Adrenal gland (tissue), 12 donors: Measurements from ENCODE around the gene PRDM15. TPM values are rescaled to one million over a fixed set of nuclear protein-coding genes. Genes with fewer than 3 reads are reported as not detected.

Source experiments
- DNase-seq, 7 donors: peaks; one replicate each; pipeline ENCODE4 v3.0.0-alpha.2; 2019 to 2020
- H3K27ac ChIP-seq, 5 donors: fragments of 200-600 bp; sonication (generic) in 4 of 5; 1 replicate in 3 of 5; 2 replicates in 2 of 5; pipeline versions ENCODE4 v1.5.1 to v1.8.0; 2016 to 2020; ENCODE audit warnings: mild to moderate bottlenecking in 1 of 5
- H3K27me3 ChIP-seq: fragments of 200-600 bp; 2 replicates; pipeline ENCODE4 v1.8.0; 2021
- H3K36me3 ChIP-seq, 2 donors: fragments of 200-600 bp; replicated peaks in 1 of 2; 1 replicate in 1 of 2; 2 replicates in 1 of 2; pipeline versions ENCODE4 v1.5.1 to v1.8.0; 2018 to 2022
- H3K4me1 ChIP-seq, 2 donors: fragments of 200-600 bp; replicated peaks in 1 of 2; 1 replicate in 1 of 2; 2 replicates in 1 of 2; pipeline versions ENCODE4 v1.5.1 to v1.8.0; 2018 to 2021
- H3K4me3 ChIP-seq, 4 donors: fragments of 200-600 bp; sonication (generic) in 3 of 4; one replicate each; pipeline ENCODE4 v1.5.1; 2016 to 2018
- H3K9me3 ChIP-seq, 3 donors: fragments of 200-600 bp; sonication (generic) in 1 of 3; replicated peaks in 1 of 3; 1 replicate in 2 of 3; 2 replicates in 1 of 3; pipeline versions ENCODE4 v1.5.1 to v1.8.0; 2016 to 2021
- CTCF ChIP-seq, 6 experiments: fragments of 450-650 bp in 4 of 6; fragments of 200-600 bp in 2 of 6; sonication (generic) in 1 of 6; IDR thresholded peaks; 1 replicate in 5 of 6; 2 replicates in 1 of 6; pipeline versions ENCODE4 v1.5.1 to v1.8.0; 2016 to 2021; ENCODE audit warnings: antibody characterized with exemption in 6 of 6, mild to moderate bottlenecking in 2 of 6, moderate library complexity in 1 of 6
- POLR2A ChIP-seq, 2 donors: fragments of 450-650 bp; IDR thresholded peaks; one replicate each; pipeline ENCODE4 v1.6.1; 2017; ENCODE audit warnings: antibody characterized with exemption in 2 of 2, mild to moderate bottlenecking in 2 of 2, moderate library complexity in 1 of 2
- WGBS, 4 donors: extraction: QIAGEN DNeasy Blood & Tissue Kit in 2 of 4; methylation state at CpG; one replicate each; pipeline versions ENCODE4 v1.1.5 to v1.1.7; 2013 to 2017; 5-methylcytosine and 5-hydroxymethylcytosine counted together
- intact Hi-C, 2 donors: fragments of 100-400 bp; cut with DNase I; formaldehyde crosslinking; loops; one replicate each; pipeline versions ENCODE4 v1.14.1 to v1.15.0; 2022 to 2023
- polyA plus RNA-seq, 3 donors: library from polyadenylated mRNA; stranded (reverse); fragments of 200-250 nt in 2 of 3; fragments of 350-450 nt in 1 of 3; fragmentation: Illumina TruSeq in 1 of 3; extraction: RNeasy Lipid Tissue Mini Kit (QIAGEN cat#74804) in 1 of 3; gene quantifications; one replicate each; pipeline ENCODE4 v1.2.3, GENCODE V29; 2013 to 2014
- total RNA-seq, 9 donors: library from RNA; depleted of rRNA in 4 of 9; stranded (reverse); fragments of >200 nt in 4 of 9; fragments of 120-200 nt in 1 of 9; fragmentation: NEBNext Ultra II Directional in 1 of 9; extraction: Animal tissue kit (Norgen Biotek cat#: 25700) in 1 of 9; gene quantifications; one replicate each; pipeline versions ENCODE4 v1.1.0 to v1.2.4, GENCODE V29; 2013 to 2023
- donor health status: healthy with polysubstance abuse.
- donor health status: Bipolar disorder and iron deficiency.
- donor health status: DM: yes; HTN: yes; CAD: no.
- donor health status: DM: no; HTN: no; CAD: no.
- donor health status: DM: no; HTN: no; CAD: no.
- donor health status: DM: yes; HTN: yes; CAD: no.

The PRDM15 gene
- total and polyA plus RNA-seq, 12 donors: 2.9 to 6.7 (median 4.0) TPM

- Histone ChIP-seq H3K27me3 (no peaks in the 10 kb centered on the region), H3K9me3 (no peaks in the 10 kb centered on the region), H3K4me1 (peaks cover 11 to 26% of the 10 kb centered on the region in 2 donors), H3K4me3 (no peak overlapping the region), H3K27ac (peak overlapping the region; percentile 77 to 93 (median 85)), H3K36me3 (peaks cover 0 to 94% of the 10 kb centered on the region in 2 donors)
- WGBS, 4 donors: 91 to 93% (median 91%) methylated on average over 3 of the region's 3 CpGs
- no peak for DNase-seq
- no peak for TF ChIP-seq CTCF (IDR thresholded peaks at IDR 0.05)
- no peak for TF ChIP-seq POLR2A (IDR thresholded peaks at IDR 0.05)
- intact Hi-C loops: no loop called here
These were observed 22.6 kb upstream of the PRDM15 start for GRCh38 chr21:41901782-41902181.

- 42 to 49% (median 45%) methylated on average over 12 of the region's 12 CpGs for WGBS, 4 donors
- TF ChIP-seq POLR2A (IDR thresholded peaks at IDR 0.05): peak in 1 of 2 donors; percentile 37
- no peak for TF ChIP-seq CTCF (IDR thresholded peaks at IDR 0.05)
- intact Hi-C loops: no loop called here
- Histone ChIP-seq H3K9me3 (no peaks in the 10 kb centered on the region), H3K36me3 (peaks cover 0 to 93% of the 10 kb centered on the region in 2 donors), H3K4me3 (no peak overlapping the region), H3K4me1 (peaks cover 11 to 26% of the 10 kb centered on the region in 2 donors), H3K27ac (peak overlapping the region; percentile 81 to 93 (median 88)), H3K27me3 (no peaks in the 10 kb centered on the region)
- peak; percentile 61 to 90 (median 86) for DNase-seq
These were observed 22.0 kb upstream of the PRDM15 start for GRCh38 chr21:41901099-41901498.

GRCh38 chr21:41900401-41900800 is 21.3 kb upstream of the PRDM15 start:
- Histone ChIP-seq H3K4me1 (peaks cover 11 to 26% of the 10 kb centered on the region in 2 donors), H3K4me3 (no peak overlapping the region), H3K9me3 (no peaks in the 10 kb centered on the region), H3K27me3 (no peaks in the 10 kb centered on the region), H3K27ac (peak overlapping the region; percentile 81 to 93 (median 88)), H3K36me3 (peaks cover 0 to 93% of the 10 kb centered on the region in 2 donors)
- no peak for TF ChIP-seq POLR2A (IDR thresholded peaks at IDR 0.05)
- no peak for TF ChIP-seq CTCF (IDR thresholded peaks at IDR 0.05)
- intact Hi-C loops: no loop called here
- peak; percentile 68 to 78 (median 74) for DNase-seq
- WGBS, 4 donors: 47 to 57% (median 49%) methylated on average over 6 of the region's 6 CpGs

GRCh38 chr21:41899426-41900202 is 20.5 kb upstream of the PRDM15 start:
- peak overlapping the region; percentile 81 to 93 (median 88) for H3K27ac ChIP-seq
- peak in 1 of 7 donors; percentile 52 for DNase-seq
- TF ChIP-seq CTCF (IDR thresholded peaks at IDR 0.05): no peak
- TF ChIP-seq POLR2A (IDR thresholded peaks at IDR 0.05): no peak
- H3K36me3 ChIP-seq: peaks cover 0 to 93% of the 10 kb centered on the region in 2 donors
- no peaks in the 10 kb centered on the region for H3K9me3 ChIP-seq
- peaks cover 11 to 26% of the 10 kb centered on the region in 2 donors for H3K4me1 ChIP-seq
- H3K27me3 ChIP-seq: no peaks in the 10 kb centered on the region
- WGBS, 4 donors: 60 to 74% (median 66%) methylated on average over 24 to 25 of the region's 25 CpGs
- no peak overlapping the region for H3K4me3 ChIP-seq
- intact Hi-C loops: no loop called here
